ENCODE results near the gene ZFYVE26.

ZFYVE26 gene

GRCh38 chr14:67815573-67816225 is 691 bp downstream of the ZFYVE26 start:
- no peak for DNase-seq

GRCh38 chr14:67814821-67815220 is 1.6 kb downstream of the ZFYVE26 start:
- no peak for DNase-seq

- no peak for DNase-seq
Observed at GRCh38 chr14:67806246-67806645, 10.1 kb downstream of the ZFYVE26 start.

- no peak for DNase-seq
Observed at GRCh38 chr14:67800743-67801142, 15.6 kb downstream of the ZFYVE26 start.

- DNase-seq: no peak
Observed at GRCh38 chr14:67798731-67799130, 17.7 kb downstream of the ZFYVE26 start.

GRCh38 chr14:67787673-67788072 is 28.7 kb downstream of the ZFYVE26 start:
- no peak for DNase-seq

GRCh38 chr14:67785270-67786109 is 30.9 kb downstream of the ZFYVE26 start:
- DNase-seq: no peak

- no peak for DNase-seq
Observed at GRCh38 chr14:67784244-67784823, 32.1 kb downstream of the ZFYVE26 start.

GRCh38 chr14:67782090-67782489 is 34.3 kb downstream of the ZFYVE26 start:
- no peak for DNase-seq

GRCh38 chr14:67778792-67779191 is 37.6 kb downstream of the ZFYVE26 start:
- no peak for DNase-seq

- DNase-seq: no peak
Observed at GRCh38 chr14:67776653-67777322, 39.6 kb downstream of the ZFYVE26 start.

- DNase-seq: no peak
Observed at GRCh38 chr14:67773844-67774377, 42.5 kb downstream of the ZFYVE26 start.

- no peak for DNase-seq
Observed at GRCh38 chr14:67768219-67768618, 48.2 kb downstream of the ZFYVE26 start.

GRCh38 chr14:67766035-67766680 is 50.2 kb downstream of the ZFYVE26 start:
- no peak for DNase-seq

- no peak for DNase-seq
Observed at GRCh38 chr14:67765192-67765834, 51.1 kb downstream of the ZFYVE26 start.

- DNase-seq: no peak
Observed at GRCh38 chr14:67764496-67764895, 51.9 kb downstream of the ZFYVE26 start.

- DNase-seq: no peak
Observed at GRCh38 chr14:67763158-67763822, 53.1 kb downstream of the ZFYVE26 start.

- DNase-seq: no peak
Observed at GRCh38 chr14:67762051-67762450, 54.3 kb downstream of the ZFYVE26 start.

- no peak for DNase-seq
Observed at GRCh38 chr14:67759916-67760315, 56.5 kb downstream of the ZFYVE26 start.

GRCh38 chr14:67757175-67757574 is 59.2 kb downstream of the ZFYVE26 start:
- DNase-seq: no peak

- no peak for DNase-seq
Observed at GRCh38 chr14:67756496-67756895, 59.9 kb downstream of the ZFYVE26 start.

Measured in activated gamma-delta T cell (primary cell).